NCI-H748 (cell line): ENCODE results near the gene MACROD2.

Experiments
- DNase-seq: peaks from one replicate; lab custom pipeline; 2025; ENCODE audit not compliant: unreplicated experiment; lab: John Stamatoyannopoulos, UW

The MACROD2 gene

GRCh38 chr20:16096756-16097326 lies 2101.5 kb downstream of the MACROD2 start:
- no peak for DNase-seq

- no peak for DNase-seq
Observed at GRCh38 chr20:16097788-16098187, 2102.5 kb downstream of the MACROD2 start.

- DNase-seq, result no peak
Observed at GRCh38 chr20:16098890-16099639, 2103.7 kb downstream of the MACROD2 start.

- no peak for DNase-seq
Observed at GRCh38 chr20:16100111-16100510, 2104.8 kb downstream of the MACROD2 start.

DNA sequence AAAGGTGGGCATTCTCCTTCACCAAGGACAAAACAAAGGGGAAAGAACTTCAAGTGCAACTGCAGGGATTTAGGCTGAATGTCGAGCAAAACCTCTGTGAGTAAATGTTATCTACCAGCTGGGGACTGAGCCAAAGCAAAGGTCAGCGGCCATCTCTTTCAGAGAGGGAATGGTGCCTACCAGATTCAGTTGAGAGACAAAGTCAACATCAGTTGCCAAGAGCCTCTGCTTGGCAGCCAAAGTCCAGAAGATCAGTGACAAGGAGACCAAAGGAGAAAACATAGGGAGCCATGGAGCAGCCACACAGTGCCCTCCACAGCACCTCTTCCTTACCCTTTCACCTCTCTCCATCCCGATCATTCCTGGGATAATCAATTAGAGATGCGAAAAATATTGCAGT lies 2105.5 kb downstream of the MACROD2 start:
- DNase-seq, result no peak
